ENCODE measurements around the gene INTS1. TPM values are rescaled to one million over a fixed set of nuclear protein-coding genes. Genes with fewer than 3 reads are reported as not detected.

The INTS1 gene
- total RNA-seq, 1 donor from 2014 or later, result 134 TPM

DNA sequence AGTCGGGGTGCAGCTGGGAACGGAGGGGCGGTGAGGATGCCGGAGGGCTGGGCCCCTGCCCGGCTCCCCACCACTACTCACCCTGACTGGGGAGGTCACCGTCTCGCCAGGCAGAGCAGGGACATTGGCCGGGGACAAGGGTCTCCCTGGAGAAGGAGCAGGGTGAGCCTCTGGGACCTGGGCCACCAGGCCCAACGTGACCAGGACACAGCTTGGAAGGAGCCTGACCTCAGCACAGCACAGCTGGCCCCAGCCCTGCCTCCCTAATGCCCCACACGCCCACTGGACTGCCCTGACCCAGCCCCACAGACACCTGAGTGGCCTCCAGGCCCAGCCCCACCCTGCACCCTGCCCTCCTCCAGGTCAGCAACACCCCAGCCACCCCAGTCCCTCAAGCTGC lies 66.0 kb downstream of the INTS1 start:
- Mint-ChIP-seq H3K36me3 (no peaks in the 10 kb centered on the region), H3K27me3 (no peaks in the 10 kb centered on the region), H3K4me1 (ENCODE audit: unreplicated experiment) (no peaks in the 10 kb centered on the region), H3K9me3 (no peaks in the 10 kb centered on the region), H3K27ac (no peak overlapping the region), H3K4me3 (no peak overlapping the region)
- TF ChIP-seq, protein P1, sequence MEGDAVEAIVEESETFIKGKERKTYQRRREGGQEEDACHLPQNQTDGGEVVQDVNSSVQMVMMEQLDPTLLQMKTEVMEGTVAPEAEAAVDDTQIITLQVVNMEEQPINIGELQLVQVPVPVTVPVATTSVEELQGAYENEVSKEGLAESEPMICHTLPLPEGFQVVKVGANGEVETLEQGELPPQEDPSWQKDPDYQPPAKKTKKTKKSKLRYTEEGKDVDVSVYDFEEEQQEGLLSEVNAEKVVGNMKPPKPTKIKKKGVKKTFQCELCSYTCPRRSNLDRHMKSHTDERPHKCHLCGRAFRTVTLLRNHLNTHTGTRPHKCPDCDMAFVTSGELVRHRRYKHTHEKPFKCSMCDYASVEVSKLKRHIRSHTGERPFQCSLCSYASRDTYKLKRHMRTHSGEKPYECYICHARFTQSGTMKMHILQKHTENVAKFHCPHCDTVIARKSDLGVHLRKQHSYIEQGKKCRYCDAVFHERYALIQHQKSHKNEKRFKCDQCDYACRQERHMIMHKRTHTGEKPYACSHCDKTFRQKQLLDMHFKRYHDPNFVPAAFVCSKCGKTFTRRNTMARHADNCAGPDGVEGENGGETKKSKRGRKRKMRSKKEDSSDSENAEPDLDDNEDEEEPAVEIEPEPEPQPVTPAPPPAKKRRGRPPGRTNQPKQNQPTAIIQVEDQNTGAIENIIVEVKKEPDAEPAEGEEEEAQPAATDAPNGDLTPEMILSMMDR (conservative IDR thresholded peaks at IDR 0.05), result no peak
- DNase-seq (ENCODE audit: extremely low spot score, unreplicated experiment), result no peak

DNA sequence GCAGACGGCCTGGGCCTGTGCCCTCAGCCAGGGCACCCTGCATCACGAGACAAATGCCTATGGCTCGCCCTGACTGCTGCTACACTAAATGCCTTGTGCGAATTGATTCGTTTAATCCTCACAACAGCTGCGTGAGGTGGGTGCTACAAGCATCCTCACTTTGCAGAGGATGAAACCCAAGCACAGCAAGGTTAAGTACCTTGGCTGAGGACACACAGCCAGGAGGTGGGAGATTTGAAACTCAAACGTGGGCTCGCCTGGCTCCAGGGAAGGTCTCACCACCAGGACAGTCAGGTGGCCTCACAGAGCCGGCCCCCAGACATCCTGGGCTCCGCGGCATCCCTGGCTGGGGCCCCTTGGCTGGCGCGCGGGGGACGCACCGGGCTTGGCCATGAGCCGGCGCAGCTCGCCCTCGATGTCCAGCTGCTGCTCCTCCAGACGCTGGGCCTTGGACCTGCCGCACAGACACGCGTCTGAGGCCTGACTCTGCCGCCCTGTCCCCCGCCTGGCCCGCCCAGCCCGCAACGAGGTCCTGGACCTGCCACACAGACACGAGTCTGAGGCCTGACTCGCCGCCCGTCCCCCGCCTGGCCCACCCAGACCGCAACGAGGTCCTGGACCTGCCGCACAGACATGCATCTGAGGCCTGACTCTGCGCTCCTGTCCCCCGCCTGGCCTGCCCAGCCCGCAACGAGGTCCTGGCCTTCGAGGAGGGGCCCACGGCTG lies 66.9 kb downstream of the INTS1 start:
- peaks cover 2% of the 10 kb centered on the region for H3K4me1 Mint-ChIP-seq (ENCODE audit: unreplicated experiment)

DNA sequence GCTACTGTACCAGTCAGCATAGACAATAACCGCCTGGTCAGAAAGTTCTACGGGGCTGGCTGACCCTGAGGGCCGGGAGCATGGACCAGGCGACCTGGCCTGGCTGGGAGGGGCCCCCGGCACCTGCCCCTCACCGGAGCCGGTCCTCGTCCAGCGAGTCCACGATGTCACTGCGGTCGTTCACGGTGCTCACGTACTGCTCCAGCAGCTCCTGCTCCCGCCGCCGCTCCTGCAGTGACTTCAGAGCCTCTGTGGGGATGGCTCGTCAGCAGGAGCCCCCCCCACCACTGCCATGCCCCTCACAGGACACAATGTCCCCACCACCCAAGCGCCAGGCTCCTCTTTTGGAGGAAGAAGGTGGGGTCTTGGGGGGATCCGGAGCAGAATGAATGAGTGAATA lies 67.6 kb downstream of the INTS1 start:
- TF ChIP-seq, protein P1 (conservative IDR thresholded peaks at IDR 0.05), result no peak
- Mint-ChIP-seq H3K27ac (no peak overlapping the region), H3K4me3 (no peak overlapping the region), H3K27me3 (peaks cover 4% of the 10 kb centered on the region), H3K9me3 (no peaks in the 10 kb centered on the region), H3K4me1 (ENCODE audit: unreplicated experiment) (peaks cover 4% of the 10 kb centered on the region), H3K36me3 (no peaks in the 10 kb centered on the region)
- DNase-seq (ENCODE audit: extremely low spot score, unreplicated experiment), result no peak

More for the DNA sequence above, 66.9 kb downstream of the INTS1 start:
- TF ChIP-seq, protein P1 (conservative IDR thresholded peaks at IDR 0.05), result no peak
- peaks cover 2% of the 10 kb centered on the region for H3K27me3 Mint-ChIP-seq
- no peak for DNase-seq (ENCODE audit: extremely low spot score, unreplicated experiment)
- H3K27ac Mint-ChIP-seq, result no peak overlapping the region
- H3K4me3 Mint-ChIP-seq, result no peak overlapping the region
- H3K36me3 Mint-ChIP-seq, result no peaks in the 10 kb centered on the region
- no peaks in the 10 kb centered on the region for H3K9me3 Mint-ChIP-seq

DNA sequence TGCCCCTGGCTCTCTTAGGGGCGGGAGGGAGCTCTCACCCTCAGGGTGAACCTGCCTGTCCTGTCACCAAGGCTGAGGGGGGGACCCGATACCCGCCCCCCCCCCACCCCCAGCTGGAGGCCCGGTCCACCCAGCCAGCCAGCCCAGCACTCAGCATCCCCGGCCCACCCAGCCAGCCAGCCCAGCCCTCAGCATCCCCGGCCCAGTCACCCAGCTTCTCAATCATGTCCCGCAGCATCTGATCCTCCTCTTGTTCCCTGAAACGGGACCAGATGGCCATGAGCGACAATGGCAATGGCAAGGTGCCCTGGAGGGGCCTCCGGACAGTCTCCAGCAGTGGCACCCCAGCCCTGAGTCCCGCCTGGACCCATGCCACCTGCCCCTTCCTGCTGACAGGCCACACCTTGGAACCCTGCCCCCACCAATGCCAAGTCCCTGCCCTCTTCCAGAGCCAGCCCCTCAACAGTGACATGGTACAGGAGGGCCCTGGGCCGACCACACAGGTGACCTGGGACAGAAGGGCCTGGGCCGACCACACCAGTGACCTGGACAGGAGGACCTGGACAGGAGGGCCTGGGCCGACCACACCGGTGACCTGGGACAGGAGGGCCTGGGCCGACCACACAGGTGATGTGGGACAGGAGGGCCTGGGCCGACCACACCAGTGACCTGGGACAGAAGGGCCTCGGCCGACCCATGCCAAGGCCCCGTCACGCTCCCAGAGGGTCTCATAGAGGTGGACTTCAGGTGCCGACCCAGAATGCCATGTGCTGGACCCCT lies 69.1 kb downstream of the INTS1 start:
- Mint-ChIP-seq H3K9me3 (no peaks in the 10 kb centered on the region), H3K27ac (no peak overlapping the region), H3K4me1 (ENCODE audit: unreplicated experiment) (peaks cover 4% of the 10 kb centered on the region), H3K4me3 (no peak overlapping the region), H3K36me3 (no peaks in the 10 kb centered on the region), H3K27me3 (peaks cover 7% of the 10 kb centered on the region)
- TF ChIP-seq, protein P1 (conservative IDR thresholded peaks at IDR 0.05), result no peak
- no peak for DNase-seq (ENCODE audit: extremely low spot score, unreplicated experiment)

DNA sequence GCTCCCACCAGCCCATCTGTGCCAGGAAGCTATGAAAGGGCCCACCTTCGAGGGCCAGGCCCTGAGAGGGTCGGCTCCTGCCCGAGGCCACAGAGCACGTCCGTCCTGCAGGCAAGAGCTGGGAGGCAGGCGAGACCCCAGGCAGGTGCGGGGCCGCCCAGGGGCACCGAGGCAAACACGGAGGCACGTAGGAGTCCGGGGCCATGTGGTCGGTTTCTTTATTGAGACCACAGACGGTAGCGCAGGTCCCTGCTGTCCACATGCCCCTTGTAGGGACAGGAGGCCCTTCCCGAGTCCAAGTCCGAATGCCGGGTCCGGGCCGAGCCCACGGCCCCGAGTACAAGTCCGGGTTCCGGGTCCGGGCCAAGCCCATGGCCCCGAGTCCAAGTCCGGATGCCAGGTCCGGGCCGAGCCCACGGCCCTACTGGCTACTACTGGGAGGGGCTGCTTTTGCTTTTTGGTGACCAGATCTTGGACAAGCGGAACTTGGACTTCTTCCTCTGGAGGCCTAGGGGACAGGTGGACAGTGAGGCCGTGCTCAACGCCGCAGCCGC lies 69.9 kb downstream of the INTS1 start:
- Mint-ChIP-seq H3K36me3 (no peaks in the 10 kb centered on the region), H3K9me3 (no peaks in the 10 kb centered on the region), H3K27ac (no peak overlapping the region), H3K4me1 (ENCODE audit: unreplicated experiment) (peaks cover 4% of the 10 kb centered on the region), H3K4me3 (no peak overlapping the region), H3K27me3 (peaks cover 7% of the 10 kb centered on the region)
- TF ChIP-seq, protein P1 (conservative IDR thresholded peaks at IDR 0.05), result no peak
- no peak for DNase-seq (ENCODE audit: extremely low spot score, unreplicated experiment)
